HepG2 (cell line): ENCODE data around the gene ZNF48. TPM values are rescaled to one million over a fixed set of nuclear protein-coding genes. Genes with fewer than 3 reads are reported as not detected.
A peak's percentile ranks its signal among the peaks of the same experiment; 100 is the strongest.

Experiments used
- BATF2 ChIP-seq: sonication (generic); formaldehyde crosslinking; IDR thresholded peaks from 2 replicates; pipeline ENCODE4 v1.8.0; 2022; ENCODE audit warnings: mild to moderate bottlenecking, missing genetic modification reagents, moderate library complexity
- CREBL2 ChIP-seq: sonication (generic); formaldehyde crosslinking; IDR thresholded peaks from 2 replicates; pipeline ENCODE4 v1.8.1; 2023; ENCODE audit warnings: missing genetic modification reagents, mild to moderate bottlenecking, borderline replicate concordance
- NFE2L1 ChIP-seq: sonication (generic); formaldehyde crosslinking; IDR thresholded peaks from 2 replicates; pipeline ENCODE4 v1.4.0; 2020; ENCODE audit warnings: missing genetic modification reagents, mild to moderate bottlenecking, borderline replicate concordance
- NR1H2 ChIP-seq: sonication (generic); formaldehyde crosslinking; IDR thresholded peaks from 2 replicates; pipeline ENCODE4 v1.8.1; 2022; ENCODE audit warnings: low read depth, missing genetic modification reagents, borderline replicate concordance
- REPIN1 ChIP-seq: sonication (generic); formaldehyde crosslinking; IDR thresholded peaks from 2 replicates; pipeline ENCODE4 v1.8.0; 2022; ENCODE audit warnings: missing genetic modification reagents, low read depth, mild to moderate bottlenecking, borderline replicate concordance
- SOX5 ChIP-seq: IDR thresholded peaks from 2 replicates; pipeline ENCODE4 v1.6.1; 2016; ENCODE audit warnings: borderline replicate concordance
- TBL1XR1 ChIP-seq: fragments of 150-350 bp; IDR thresholded peaks from 2 replicates; pipeline ENCODE4 v1.6.1; 2014; ENCODE audit warnings: borderline replicate concordance, low read length; ENCODE audit not compliant: partially characterized antibody
- ZBTB7B ChIP-seq: sonication (generic); formaldehyde crosslinking; IDR thresholded peaks from 2 replicates; pipeline ENCODE4 v1.4.0; 2020; ENCODE audit warnings: missing genetic modification reagents
- ZMYM3 ChIP-seq: sonication (generic); formaldehyde crosslinking; IDR thresholded peaks from 2 replicates; pipeline ENCODE4 v1.5.1; 2020; ENCODE audit warnings: mild to moderate bottlenecking, missing genetic modification reagents
- ZNF124 ChIP-seq: sonication (generic); formaldehyde crosslinking; IDR thresholded peaks from 2 replicates; pipeline ENCODE4 v1.4.0; 2020; ENCODE audit warnings: missing genetic modification reagents
- ZNF317 ChIP-seq: sonication (generic); formaldehyde crosslinking; IDR thresholded peaks from 2 replicates; pipeline ENCODE4 v1.5.0; 2020; ENCODE audit warnings: mild to moderate bottlenecking, missing genetic modification reagents
- ZNF430 ChIP-seq: sonication (generic); formaldehyde crosslinking; IDR thresholded peaks from 2 replicates; pipeline ENCODE4 v1.9.0; 2021; ENCODE audit warnings: mild to moderate bottlenecking, missing genetic modification reagents
- ZNF441 ChIP-seq: sonication (generic); formaldehyde crosslinking; IDR thresholded peaks from 2 replicates; pipeline ENCODE4 v1.7.0; 2021; ENCODE audit warnings: missing genetic modification reagents, borderline replicate concordance
- ZNF557 ChIP-seq: sonication (generic); formaldehyde crosslinking; IDR thresholded peaks from 2 replicates; pipeline ENCODE4 v1.4.0; 2020; ENCODE audit warnings: missing genetic modification reagents
- ZNF569 ChIP-seq: sonication (generic); formaldehyde crosslinking; IDR thresholded peaks from 2 replicates; pipeline ENCODE4 v1.5.0; 2020; ENCODE audit warnings: mild to moderate bottlenecking, missing genetic modification reagents, moderate library complexity, borderline replicate concordance
- ZNF691 ChIP-seq: sonication (generic); formaldehyde crosslinking; IDR thresholded peaks from 2 replicates; pipeline ENCODE4 v1.4.0; 2020; ENCODE audit warnings: missing genetic modification reagents, low read depth, mild to moderate bottlenecking, borderline replicate concordance
- ZNF891 ChIP-seq: sonication (generic); formaldehyde crosslinking; IDR thresholded peaks from 2 replicates; pipeline ENCODE4 v1.5.0; 2020; ENCODE audit warnings: mild to moderate bottlenecking, missing genetic modification reagents
- polyA plus RNA-seq, 8 experiments: library from polyadenylated mRNA; depleted of rRNA in 3 of 8; stranded (reverse) in 7 of 8; unstranded in 1 of 8; fragments of >200 nt; fragmentation: Illumina TruSeq in 4 of 8; extraction: Trizol in 4 of 8; gene quantifications; 2 replicates each; pipeline versions ENCODE4 v1.2.1 to v1.2.3, GENCODE V29; 2011 to 2016; ENCODE audit warnings: low read depth in 4 of 8, missing spikeins in 1 of 8, mixed read lengths in 1 of 8; ENCODE audit not compliant: insufficient read depth in 1 of 8
- total RNA-seq, 5 experiments: library from RNA; depleted of rRNA; stranded (reverse); fragments of >200 nt; fragmentation: Illumina TruSeq; extraction: Trizol; gene quantifications; 2 replicates each; pipeline ENCODE4 v1.2.3, GENCODE V29; 2016; ENCODE audit warnings: low read depth in 1 of 5
- TF ChIP-seq, protein P1 (sequence below), 2 experiments: fragments of 450-650 bp in 1 of 2; sonication (generic) in 1 of 2; formaldehyde crosslinking in 1 of 2; IDR thresholded peaks; 2 replicates each; pipeline versions ENCODE4 v1.6.1 to v1.8.0; 2016 to 2022; ENCODE audit warnings: antibody characterized with exemption in 1 of 2, mild to moderate bottlenecking in 1 of 2, missing genetic modification reagents in 1 of 2

The ZNF48 gene
- total and polyA plus RNA-seq, 2 of the 13 experiments (the other 11 are each of a cell fraction or from before 2014, with no cell fraction given) = 9.9 to 12.3 TPM

DNA sequence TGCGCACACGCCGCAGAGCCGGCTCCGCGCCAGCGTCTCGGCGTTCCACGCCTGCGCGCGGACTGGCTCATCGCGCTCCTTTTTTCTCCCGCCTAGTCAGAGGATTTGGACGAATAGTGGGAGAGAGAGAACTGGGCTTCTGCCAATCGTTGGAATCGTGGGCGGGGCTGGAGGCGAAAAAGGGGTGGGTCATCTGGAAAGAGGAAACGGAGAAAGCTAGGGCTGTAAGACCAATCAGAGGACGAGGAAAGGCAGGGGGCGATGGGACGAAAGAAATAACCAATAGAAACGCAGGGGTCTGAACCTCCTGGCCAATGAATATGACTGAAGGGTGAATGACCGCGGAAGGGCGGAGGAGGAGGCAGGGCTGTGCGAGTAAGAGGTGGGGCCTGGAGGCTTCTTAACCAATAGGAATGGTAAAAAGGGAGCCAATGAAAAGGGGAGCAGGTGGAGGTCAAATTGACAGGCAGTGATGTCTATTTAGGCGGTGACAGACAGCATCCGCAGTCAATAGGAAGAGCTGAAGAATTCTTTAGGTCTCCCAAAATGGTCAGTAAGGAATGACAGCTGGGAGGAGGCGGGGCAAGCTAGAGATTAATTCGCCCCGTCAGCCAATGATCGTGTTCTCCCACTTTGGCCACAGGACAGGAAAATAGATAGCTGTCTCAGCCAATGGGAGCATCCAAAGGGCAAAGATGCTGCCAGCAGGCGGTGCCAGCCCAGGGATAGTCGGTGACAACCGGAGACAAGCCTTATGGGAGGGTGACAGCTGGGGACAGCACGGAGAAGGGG is 24.6 kb upstream of the ZNF48 start, which contains the start of gene TBC1D10B (continued):
- TF ChIP-seq, protein P1, sequence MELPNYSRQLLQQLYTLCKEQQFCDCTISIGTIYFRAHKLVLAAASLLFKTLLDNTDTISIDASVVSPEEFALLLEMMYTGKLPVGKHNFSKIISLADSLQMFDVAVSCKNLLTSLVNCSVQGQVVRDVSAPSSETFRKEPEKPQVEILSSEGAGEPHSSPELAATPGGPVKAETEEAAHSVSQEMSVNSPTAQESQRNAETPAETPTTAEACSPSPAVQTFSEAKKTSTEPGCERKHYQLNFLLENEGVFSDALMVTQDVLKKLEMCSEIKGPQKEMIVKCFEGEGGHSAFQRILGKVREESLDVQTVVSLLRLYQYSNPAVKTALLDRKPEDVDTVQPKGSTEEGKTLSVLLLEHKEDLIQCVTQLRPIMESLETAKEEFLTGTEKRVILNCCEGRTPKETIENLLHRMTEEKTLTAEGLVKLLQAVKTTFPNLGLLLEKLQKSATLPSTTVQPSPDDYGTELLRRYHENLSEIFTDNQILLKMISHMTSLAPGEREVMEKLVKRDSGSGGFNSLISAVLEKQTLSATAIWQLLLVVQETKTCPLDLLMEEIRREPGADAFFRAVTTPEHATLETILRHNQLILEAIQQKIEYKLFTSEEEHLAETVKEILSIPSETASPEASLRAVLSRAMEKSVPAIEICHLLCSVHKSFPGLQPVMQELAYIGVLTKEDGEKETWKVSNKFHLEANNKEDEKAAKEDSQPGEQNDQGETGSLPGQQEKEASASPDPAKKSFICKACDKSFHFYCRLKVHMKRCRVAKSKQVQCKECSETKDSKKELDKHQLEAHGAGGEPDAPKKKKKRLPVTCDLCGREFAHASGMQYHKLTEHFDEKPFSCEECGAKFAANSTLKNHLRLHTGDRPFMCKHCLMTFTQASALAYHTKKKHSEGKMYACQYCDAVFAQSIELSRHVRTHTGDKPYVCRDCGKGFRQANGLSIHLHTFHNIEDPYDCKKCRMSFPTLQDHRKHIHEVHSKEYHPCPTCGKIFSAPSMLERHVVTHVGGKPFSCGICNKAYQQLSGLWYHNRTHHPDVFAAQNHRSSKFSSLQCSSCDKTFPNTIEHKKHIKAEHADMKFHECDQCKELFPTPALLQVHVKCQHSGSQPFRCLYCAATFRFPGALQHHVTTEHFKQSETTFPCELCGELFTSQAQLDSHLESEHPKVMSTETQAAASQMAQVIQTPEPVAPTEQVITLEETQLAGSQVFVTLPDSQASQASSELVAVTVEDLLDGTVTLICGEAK (IDR thresholded peaks at IDR 0.05) = no peak
- TF ChIP-seq, protein P1 (CRISPR knock-in tag; IDR thresholded peaks at IDR 0.05) = no peak
- no peak for TF ChIP-seq NR1H2 (CRISPR knock-in tag)
- TF ChIP-seq ZNF691 (CRISPR knock-in tag) = 0 out of 2 replicates have a peak, but pooled peaks have one; percentile 16
- no peak for TF ChIP-seq CREBL2 (CRISPR knock-in tag)
- TF ChIP-seq ZMYM3 (CRISPR knock-in tag) = no peak
- TF ChIP-seq ZNF569 (CRISPR knock-in tag) = no peak
- no peak for TF ChIP-seq BATF2 (CRISPR knock-in tag)
- TF ChIP-seq ZNF124 (CRISPR knock-in tag) = no peak
- no peak for TF ChIP-seq ZNF441 (CRISPR knock-in tag)
- no peak for TF ChIP-seq TBL1XR1
- TF ChIP-seq ZNF891 = no peak
- no peak for TF ChIP-seq ZNF317
- TF ChIP-seq ZBTB7B (CRISPR knock-in tag) = no peak
- TF ChIP-seq ZNF430 (CRISPR knock-in tag) = no peak
- no peak for TF ChIP-seq REPIN1 (CRISPR knock-in tag)
- no peak for TF ChIP-seq ZNF557 (CRISPR knock-in tag)
- no peak for TF ChIP-seq NFE2L1 (CRISPR knock-in tag)
- TF ChIP-seq SOX5 = peak; percentile 51; the same call in 1 of the 2 replicates
